Ramos (cell line): Measurements from ENCODE around the gene CSAD.

Experiments used
- in situ Hi-C: fragments of 300-500 bp; cut with MboI; formaldehyde crosslinking; loops from one replicate; pipeline ENCODE4 v1.14.3; 2022; ENCODE audit warnings: low sequenced_read_pairs; ENCODE audit not compliant: unreplicated experiment

CSAD gene

DNA sequence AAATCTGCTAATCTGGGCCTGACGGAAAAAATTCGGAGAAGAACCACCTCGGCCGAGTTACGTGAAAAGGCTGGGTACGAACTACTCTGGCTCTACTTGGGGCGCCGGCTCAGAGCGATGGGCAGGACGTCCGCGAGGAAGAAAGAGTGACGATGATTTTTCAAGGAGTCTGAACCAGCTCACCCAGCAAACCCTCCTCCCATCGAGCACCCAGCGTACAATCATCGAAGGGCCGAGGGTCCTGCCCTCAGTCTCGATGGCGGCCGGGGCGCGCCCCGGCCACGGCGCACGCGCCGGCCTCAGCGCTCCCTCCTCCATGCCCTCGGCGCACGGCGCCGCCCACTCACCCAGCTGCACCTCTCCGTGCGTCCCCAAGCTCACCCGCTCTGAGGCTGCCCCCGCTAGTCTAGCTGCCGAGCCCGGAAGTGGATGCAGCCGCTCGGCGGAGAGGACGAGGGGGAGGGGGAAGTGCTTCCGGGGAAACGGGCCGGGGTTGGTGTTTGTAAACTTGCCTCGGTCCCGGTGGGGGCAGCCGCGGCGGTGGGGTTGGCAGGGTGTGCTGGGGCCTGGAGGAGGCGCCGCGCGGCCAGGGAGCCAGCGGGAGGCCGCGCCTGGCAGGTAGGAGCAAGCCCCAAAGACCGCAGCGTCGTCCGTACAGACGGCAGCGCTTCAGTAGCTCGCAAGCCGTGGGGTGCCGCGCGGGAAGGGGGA, at the start of gene CSAD, which contains the start of gene ZNF740:
Gene CSAD, minus strand, starts transcription at position 706 of the 711 bp plus-strand sequence. CDS start 7,455 bp downstream, outside the sequence.
Gene ZNF740, plus strand, starts transcription at position 503 of the 711 bp plus-strand sequence. CDS start 1,262 bp downstream, outside the sequence.
- in situ Hi-C loops, result no loop called here

- in situ Hi-C loops, result no loop called here
Measured at GRCh38 chr12:53230108-53230845, 49.6 kb upstream of the CSAD start.

DNA sequence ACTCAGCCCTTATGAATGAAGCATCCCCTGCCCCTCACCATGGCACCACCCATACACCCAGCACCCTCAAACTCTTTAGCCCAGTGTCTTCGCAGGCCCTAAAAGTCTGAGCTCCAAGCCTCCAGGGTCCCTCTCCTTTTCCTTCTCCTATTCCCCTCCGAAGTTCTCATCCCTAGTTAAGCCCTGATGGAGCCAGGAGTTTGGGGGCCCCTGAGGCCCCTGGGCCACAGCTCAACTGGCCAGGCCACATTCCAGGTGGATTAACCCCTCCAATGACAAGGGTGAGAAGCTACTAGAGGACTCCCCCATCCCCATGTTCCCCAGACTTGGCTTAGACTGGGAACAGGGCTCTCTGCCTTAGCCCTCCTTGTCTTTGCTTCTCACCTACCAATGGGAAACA, 48.7 kb upstream of the CSAD start:
- in situ Hi-C loops, result no loop called here

GRCh38 chr12:53227836-53228235, 47.1 kb upstream of the CSAD start:
- in situ Hi-C loops, result no loop called here

DNA sequence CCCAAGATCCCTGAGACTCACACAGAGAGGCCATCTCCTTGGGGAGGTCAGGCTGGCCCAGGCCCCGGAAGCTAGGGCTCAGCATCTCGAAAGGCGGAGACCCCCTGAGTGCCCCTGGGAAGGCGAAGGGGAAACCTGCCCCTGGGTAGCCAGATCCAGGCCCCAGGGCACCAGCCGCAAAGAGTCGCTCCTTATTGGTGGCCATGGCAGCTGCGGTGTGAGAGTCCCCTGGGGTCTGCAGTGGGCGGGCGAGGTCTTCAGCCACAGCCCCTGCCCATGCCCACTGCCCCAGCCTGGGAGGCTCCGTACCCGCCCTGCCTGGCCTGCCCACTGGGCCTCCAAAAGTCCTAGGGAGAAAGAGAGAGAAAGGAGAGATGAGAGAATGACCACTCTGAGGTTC, 46.6 kb upstream of the CSAD start:
- in situ Hi-C loops, result no loop called here

DNA sequence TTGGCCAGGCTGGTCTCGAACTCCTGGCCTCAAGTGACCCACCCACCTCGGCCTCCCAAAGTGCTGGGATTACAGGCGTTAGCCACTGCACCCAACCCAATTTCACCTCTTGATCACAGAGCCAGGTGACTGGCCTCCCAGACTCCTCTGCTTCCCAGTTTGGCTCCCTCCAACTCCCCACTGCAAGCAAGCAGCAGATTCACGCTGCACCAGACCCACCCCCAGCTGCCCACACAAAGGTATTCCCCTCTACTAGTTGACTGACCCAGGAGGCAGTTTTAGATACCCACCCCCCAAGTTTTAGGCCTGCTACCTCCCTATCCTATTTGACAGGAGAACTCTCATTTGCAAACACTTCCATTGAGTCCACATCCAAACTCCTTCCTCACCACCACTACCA, 46.1 kb upstream of the CSAD start:
- in situ Hi-C loops, result no loop called here

GRCh38 chr12:53225635-53226424, 45.1 kb upstream of the CSAD start:
- in situ Hi-C loops, result no loop called here

DNA sequence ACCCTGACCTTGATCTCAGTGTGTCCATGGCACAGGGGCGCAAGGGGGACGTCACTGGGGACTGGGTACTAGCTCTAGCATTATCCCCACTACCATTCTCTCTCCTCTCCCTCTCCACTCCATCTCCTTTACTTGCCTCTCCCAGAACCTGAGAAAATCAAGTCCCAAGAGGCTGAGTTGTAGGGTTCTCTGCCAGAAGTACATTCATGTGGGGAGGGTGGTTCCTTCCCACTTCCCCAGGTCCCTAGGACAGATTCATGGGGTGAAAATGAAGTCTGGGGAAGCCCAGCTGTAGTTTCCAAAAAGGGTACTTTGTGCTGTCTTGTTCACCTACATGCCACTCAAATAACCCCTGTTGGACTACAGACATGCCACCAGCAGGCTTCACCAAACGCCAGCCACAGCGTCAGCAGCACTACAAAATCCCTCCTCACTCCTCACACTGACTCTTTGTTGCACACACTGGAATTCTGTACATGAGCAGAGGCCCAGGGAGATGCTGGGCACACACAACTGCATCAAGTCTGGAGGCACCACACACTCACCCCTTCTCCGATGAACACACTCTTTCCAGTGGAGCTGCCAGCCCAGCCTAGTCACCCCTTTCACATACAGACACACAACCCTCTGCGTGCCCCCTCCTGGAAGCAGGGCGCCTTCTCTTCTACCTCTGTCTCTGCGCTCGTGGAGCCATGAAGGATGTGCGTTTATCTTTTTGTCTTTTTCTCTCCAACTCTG, 44.3 kb upstream of the CSAD start:
- in situ Hi-C loops, result no loop called here

DNA sequence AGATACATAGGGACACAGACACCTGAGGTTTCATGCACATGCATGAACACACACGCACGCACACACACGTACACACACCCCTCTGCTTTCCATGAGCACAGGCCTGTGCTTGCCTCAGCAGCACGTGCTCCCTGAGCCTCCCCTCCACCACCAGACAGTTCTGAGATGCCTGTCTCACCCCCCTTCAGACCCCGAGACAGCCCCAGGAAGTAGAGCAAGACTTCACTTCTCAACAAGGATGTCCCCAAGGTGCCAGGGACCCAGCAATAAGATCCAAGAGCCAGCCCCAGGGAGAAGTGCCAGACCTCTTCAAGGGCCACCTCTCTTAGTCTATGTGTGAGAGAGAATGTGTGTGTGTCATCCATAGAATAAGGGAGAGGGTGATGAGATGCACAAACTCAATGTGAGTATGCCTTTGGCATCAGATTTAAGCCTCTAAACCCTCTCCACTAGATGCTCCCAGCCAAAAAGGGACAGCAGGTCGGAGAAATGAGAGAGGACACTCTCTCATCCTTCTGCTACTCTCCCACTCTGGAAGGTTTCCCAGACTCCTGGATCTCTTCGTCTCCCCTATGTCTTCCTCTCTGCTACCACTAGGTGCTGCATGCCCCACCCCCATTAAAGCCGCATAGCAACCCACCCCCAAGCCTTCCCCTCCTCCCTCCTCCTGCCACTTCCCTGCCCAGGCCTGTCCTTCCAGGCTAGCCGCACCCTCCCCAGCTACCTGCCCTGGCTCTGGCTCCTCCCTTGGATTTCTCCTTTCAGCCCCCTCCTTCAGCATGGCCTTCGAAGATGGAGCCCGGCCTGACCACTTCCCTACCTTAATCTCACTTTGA, 43.6 kb upstream of the CSAD start:
- in situ Hi-C loops, result no loop called here

GRCh38 chr12:53223389-53224060, 42.8 kb upstream of the CSAD start:
- in situ Hi-C loops, result no loop called here

DNA sequence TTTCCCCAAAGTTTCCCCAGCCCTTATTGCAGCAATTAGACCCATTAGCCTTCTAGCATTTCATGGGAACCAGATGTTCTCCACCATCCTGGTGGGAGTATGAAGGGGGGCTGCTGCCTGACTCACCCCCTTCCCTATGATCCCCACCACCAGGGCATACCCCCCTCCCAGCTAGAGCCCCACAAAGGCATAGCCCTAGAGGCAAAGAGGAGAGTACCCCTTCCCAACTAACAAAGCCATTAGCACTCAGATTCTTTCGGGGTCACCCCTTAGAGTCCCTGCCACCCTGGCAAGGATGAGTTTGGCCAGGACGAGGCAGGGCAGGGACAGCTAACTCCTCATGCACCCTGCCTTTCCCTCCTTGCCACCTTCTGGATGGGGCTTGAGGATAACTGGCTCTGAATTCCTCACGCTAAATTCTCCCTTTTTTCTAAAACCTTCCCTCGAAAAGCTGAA, 42.1 kb upstream of the CSAD start:
- in situ Hi-C loops, result no loop called here

- in situ Hi-C loops, result no loop called here
Measured at GRCh38 chr12:53222170-53222721, 41.5 kb upstream of the CSAD start.

- in situ Hi-C loops, result no loop called here
Measured at GRCh38 chr12:53221203-53222080, 40.7 kb upstream of the CSAD start.

DNA sequence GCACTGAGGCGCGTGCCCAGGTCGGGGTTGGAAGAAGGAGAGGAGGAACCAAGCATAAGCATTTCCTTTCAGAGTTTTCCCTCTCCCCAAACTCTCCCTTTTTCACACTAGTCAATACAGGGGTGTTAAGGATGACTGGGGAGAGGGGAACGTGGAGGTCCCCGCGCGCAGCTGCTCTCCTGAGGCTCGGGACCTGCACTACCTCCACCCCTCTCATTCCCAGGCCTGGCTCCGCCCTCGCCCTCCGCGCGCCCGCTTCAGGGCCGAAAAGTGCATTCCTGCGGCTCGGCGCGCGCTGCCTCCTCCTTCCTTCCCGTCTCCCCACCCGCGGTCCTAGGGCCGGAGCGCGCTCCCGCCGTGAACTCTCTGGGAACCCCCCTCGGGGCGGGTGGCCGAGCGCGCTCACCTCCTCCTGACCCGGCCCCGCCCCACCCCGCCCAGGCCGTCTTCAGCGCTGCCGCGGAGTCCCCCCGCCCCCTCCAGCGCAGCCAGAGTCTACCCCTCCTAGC, 40.0 kb upstream of the CSAD start:
- in situ Hi-C loops, result no loop called here

- in situ Hi-C loops, result loop anchor here (10.0 kb wide), 1 partner anchor 45 kb away; the partner anchor contains the start of gene ESPL1
Measured at GRCh38 chr12:53219956-53220693, 39.4 kb upstream of the CSAD start.

DNA sequence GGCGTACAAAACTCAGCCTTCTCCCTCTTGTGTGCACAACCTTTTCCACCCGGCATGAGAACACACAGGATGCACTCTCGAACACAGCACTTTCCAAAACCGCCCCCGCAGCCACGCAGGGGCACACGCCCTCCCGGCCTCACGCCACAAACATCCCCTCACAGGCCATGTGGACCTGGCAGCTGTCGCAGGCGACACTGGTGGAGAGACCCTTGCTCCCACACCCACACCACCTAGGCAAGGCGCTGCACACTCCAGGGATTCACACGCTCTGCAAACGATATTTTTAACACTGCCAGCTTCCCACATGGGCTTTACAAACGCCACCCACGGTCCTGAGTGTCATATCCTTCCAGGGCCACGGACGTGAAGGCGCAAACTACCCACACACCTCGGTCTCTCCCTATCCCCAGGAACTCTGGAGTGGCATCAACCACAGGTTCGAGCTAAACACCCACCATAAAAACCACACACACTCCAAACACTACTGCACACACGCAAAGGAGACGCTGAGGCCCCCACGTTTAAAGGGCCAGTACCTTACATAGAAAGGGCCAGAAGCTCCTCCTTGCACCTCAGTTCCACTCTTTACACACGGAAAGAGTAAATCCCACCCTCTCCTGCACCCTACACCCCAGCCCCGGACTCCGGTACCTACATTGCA, 38.7 kb upstream of the CSAD start:
- in situ Hi-C loops, result loop anchor here (10.0 kb wide), 1 partner anchor 45 kb away; the partner anchor contains the start of gene ESPL1
